ENCODE data around the gene PNPLA7. TPM values are rescaled to one million over a fixed set of nuclear protein-coding genes. Genes with fewer than 3 reads are reported as not detected.

Gene PNPLA7
- total RNA-seq, 1 experiment from 2014 or later: under 0.01 TPM

GRCh38 chr9:137422604-137423513 is 127.3 kb downstream of the PNPLA7 start, which contains the start of the genes EXD3 and NOXA1:
EXD3 (minus strand) TSS chr9:137423162; CDS start chr9:137395357, 27,805 bp downstream.
NOXA1 (plus strand) TSS chr9:137423393; CDS start chr9:137423530, 137 bp downstream.
- DNase-seq (ENCODE audit: low read depth): peak; percentile 96

- DNase-seq (ENCODE audit: low read depth): no peak
Measured at GRCh38 chr9:137421838-137422603, 128.2 kb downstream of the PNPLA7 start.

- DNase-seq (ENCODE audit: low read depth): no peak
Measured at GRCh38 chr9:137417161-137418021, 132.8 kb downstream of the PNPLA7 start.

GRCh38 chr9:137416563-137417151 is 133.5 kb downstream of the PNPLA7 start:
- DNase-seq (ENCODE audit: low read depth): no peak

- DNase-seq (ENCODE audit: low read depth): no peak
Measured at GRCh38 chr9:137416006-137416562, 134.1 kb downstream of the PNPLA7 start.

DNA sequence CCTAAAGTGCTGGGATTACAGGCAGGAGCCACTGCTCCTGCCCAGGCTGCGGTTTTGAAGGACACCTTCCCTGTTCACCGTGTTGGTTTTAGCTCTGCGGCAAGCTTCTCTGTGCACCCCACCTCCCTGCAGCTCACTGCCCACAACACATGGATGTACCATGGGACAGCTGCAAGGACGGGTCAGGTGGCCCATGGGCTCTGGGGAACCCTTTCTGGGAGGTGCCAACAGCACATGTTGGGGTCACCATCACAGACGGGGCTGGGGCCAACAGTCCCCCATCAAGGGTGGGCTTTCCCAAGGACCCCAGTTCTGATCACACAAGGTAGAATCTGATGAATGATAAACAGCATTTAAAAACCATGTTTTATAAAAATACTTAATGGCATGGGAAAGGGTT is 134.8 kb downstream of the PNPLA7 start:
- no peak for DNase-seq (ENCODE audit: low read depth)

GRCh38 chr9:137412431-137412830 is 137.8 kb downstream of the PNPLA7 start:
- peak; percentile 77 for DNase-seq (ENCODE audit: low read depth)

DNA sequence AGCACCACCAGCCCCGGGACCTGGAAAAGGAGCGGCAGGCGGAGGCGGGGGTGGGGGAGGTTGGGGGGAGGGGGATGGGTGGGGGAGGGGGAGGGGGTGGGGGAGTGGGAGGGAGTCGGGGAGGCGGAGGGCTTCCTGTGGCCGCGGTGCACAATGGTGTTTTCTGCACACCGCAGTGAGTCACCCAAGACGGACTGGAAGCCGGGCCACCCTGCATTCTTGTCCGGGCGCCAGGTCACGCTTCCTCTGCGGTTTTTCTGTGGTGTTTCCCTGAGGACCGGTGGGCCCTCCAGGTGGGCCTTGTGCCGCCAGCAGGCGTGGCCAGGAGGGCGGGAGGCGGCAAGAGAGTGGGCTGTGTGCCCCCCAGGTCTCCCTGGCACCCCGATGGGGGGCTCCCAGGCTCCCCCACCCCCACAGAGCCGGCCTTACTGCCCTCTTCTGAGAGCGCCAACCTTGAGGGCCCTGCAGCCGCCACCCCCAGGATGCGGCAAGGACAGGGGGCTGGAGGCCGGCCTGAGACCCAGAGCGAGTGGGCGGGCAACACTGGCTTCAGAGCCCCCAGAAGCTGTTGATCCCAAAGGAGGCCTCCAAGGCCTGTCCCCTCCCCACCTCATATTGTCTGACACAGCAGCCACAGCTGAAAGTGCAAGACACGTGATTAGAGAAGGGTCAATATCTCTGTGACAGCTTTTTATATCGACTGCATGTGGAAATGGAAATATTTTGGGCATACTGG is 138.4 kb downstream of the PNPLA7 start:
- DNase-seq (ENCODE audit: low read depth): peak; percentile 99

GRCh38 chr9:137411260-137411644 is 138.9 kb downstream of the PNPLA7 start:
- peak; percentile 77 for DNase-seq (ENCODE audit: low read depth)

GRCh38 chr9:137410891-137411249 is 139.3 kb downstream of the PNPLA7 start:
- DNase-seq (ENCODE audit: low read depth): no peak

- DNase-seq (ENCODE audit: low read depth): peak; percentile 34
Measured at GRCh38 chr9:137410236-137410890, 139.8 kb downstream of the PNPLA7 start.

Other genes with a start within 250 kb of the PNPLA7 start
- gene NRARP, start 248.1 kb downstream of the PNPLA7 start, total RNA-seq (2014; rRNA removed; shearing (Covaris generic)): 3.5 and 10.0 TPM in 2 replicates
- gene EXD3, start 127.2 kb downstream of the PNPLA7 start, total RNA-seq (2014; rRNA removed; shearing (Covaris generic)): 0.86 and 2.3 TPM in 2 replicates
- not detected in 2 replicates for gene NOXA1, start 127.0 kb downstream of the PNPLA7 start, total RNA-seq (2014; rRNA removed; shearing (Covaris generic))
- gene ENTPD8, start 109.0 kb downstream of the PNPLA7 start, total RNA-seq (2014; rRNA removed; shearing (Covaris generic)): not detected in 2 replicates
- gene NSMF, start 91.1 kb downstream of the PNPLA7 start, total RNA-seq (2014; rRNA removed; shearing (Covaris generic)): 13.5 and 13.7 TPM in 2 replicates
- gene MRPL41, start 1.5 kb upstream of the PNPLA7 start, total RNA-seq (2014; rRNA removed; shearing (Covaris generic)): 101 and 119 TPM in 2 replicates
- gene DPH7, start 28.5 kb upstream of the PNPLA7 start, total RNA-seq (2014; rRNA removed; shearing (Covaris generic)): 56.5 and 61.9 TPM in 2 replicates
- gene ZMYND19, start 40.1 kb upstream of the PNPLA7 start, total RNA-seq (2014; rRNA removed; shearing (Covaris generic)): 55.7 and 64.5 TPM in 2 replicates
- 11.5 and 11.6 TPM in 2 replicates for gene ARRDC1, start 55.3 kb upstream of the PNPLA7 start, total RNA-seq (2014; rRNA removed; shearing (Covaris generic))
- gene EHMT1, start 68.6 kb upstream of the PNPLA7 start, total RNA-seq (2014; rRNA removed; shearing (Covaris generic)): 36.8 and 51.9 TPM in 2 replicates